ENCODE data around the gene RAD51B.

- TF ChIP-seq POLR2AphosphoS5 (IDR thresholded peaks at IDR 0.05; ENCODE audit: borderline replicate concordance, low read depth, low read length) (no peak), EZH2 (IDR thresholded peaks at IDR 0.05) (no peak)
These were observed 719.7 kb downstream of the RAD51B start for GRCh38 chr14:68539241-68539737.
